ENCODE measurements around the gene PCDH15.

DNA sequence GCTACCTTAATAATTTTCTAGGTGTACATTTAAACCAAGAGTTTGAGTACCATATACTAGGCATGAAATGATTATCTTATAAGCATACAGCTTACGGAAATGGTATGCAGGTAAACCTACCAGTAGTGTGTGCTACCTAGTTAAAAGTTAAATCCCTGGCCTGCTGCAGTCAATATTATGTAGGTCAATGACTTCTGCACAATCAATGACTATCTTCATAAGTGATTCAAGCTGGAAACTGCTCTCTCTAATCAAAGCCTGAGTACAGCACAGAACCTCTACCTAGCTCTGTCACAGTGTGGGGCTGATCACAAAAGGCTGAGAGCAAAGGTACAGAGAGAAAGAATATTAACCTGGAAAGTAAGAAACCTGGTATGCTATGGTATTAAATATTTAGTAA is 733.7 kb downstream of the PCDH15 start:
- TF ChIP-seq, protein P1, sequence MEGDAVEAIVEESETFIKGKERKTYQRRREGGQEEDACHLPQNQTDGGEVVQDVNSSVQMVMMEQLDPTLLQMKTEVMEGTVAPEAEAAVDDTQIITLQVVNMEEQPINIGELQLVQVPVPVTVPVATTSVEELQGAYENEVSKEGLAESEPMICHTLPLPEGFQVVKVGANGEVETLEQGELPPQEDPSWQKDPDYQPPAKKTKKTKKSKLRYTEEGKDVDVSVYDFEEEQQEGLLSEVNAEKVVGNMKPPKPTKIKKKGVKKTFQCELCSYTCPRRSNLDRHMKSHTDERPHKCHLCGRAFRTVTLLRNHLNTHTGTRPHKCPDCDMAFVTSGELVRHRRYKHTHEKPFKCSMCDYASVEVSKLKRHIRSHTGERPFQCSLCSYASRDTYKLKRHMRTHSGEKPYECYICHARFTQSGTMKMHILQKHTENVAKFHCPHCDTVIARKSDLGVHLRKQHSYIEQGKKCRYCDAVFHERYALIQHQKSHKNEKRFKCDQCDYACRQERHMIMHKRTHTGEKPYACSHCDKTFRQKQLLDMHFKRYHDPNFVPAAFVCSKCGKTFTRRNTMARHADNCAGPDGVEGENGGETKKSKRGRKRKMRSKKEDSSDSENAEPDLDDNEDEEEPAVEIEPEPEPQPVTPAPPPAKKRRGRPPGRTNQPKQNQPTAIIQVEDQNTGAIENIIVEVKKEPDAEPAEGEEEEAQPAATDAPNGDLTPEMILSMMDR (IDR thresholded peaks at IDR 0.05; ENCODE audit: borderline replicate concordance, extremely low read depth, low read length, poor library complexity, severe bottlenecking): no peak
- TF ChIP-seq EZH2 (IDR thresholded peaks at IDR 0.05; ENCODE audit: borderline replicate concordance, low read depth, low read length, severe bottlenecking): no peak

Measured in DND-41 (cell line).